ENCODE measurements around the gene PPP1R1B.

Gene PPP1R1B

DNA sequence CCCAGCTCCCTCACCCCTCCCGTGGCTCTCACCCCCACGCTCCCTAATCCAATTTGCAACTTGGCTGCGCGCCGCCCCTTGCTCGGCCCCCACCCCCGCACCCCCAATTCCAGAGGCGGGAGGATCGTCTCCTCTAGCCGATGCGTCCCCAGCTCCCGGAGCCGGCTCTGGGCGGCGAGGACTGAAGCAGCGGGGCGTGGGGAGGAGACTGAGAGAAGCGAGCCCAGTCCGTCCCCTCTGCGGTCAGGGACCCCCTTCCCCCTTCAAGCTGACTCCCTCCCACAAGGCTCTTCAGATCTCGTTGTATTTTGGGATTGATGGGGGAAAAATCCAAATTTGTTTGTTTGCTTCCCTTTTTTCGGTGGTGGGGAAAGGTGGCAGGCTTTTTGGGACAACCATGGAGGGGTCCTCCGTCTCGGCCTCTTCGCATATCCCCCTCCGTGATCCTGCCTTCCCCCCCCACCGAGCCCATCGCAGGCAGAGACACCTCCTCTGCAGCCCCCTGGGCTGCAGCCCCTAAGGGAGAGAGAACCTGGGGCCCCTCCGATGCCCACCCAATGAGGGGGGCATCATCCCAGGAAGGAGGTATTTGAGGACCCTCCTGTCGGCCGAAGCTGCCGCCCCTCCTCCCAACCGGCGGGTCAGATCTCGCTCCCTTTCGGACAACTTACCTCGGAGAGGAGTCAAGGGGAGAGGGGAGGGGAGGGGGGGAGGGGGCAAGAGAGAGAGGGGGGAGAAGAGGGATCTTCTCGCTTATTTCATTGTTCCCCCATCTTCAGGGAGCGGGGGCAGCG is 19.5 kb upstream of the PPP1R1B start:
- H3K27ac ChIP-seq (ENCODE audit: insufficient read depth, low read depth, low read length, poor library complexity, severe bottlenecking): no peak overlapping the region
- H3K27me3 ChIP-seq (ENCODE audit: control insufficient read depth, insufficient read depth, low read length, poor library complexity, severe bottlenecking): peaks cover 100% of the 10 kb centered on the region
- no peaks in the 10 kb centered on the region for H3K9me3 ChIP-seq (ENCODE audit: control insufficient read depth, low read length)
- no peaks in the 10 kb centered on the region for H3K36me3 ChIP-seq (ENCODE audit: control insufficient read depth, insufficient read depth, low read length)
- H3K4me3 ChIP-seq (ENCODE audit: insufficient read depth, low read depth, low read length): peak overlapping the region; percentile 15
- peaks cover 29% of the 10 kb centered on the region for H3K4me1 ChIP-seq (ENCODE audit: control insufficient read depth, insufficient read depth, low read length)
- WGBS, 2 experiments: 0 to 1% methylated on average over 34 to 40 of the region's 40 CpGs

DNA sequence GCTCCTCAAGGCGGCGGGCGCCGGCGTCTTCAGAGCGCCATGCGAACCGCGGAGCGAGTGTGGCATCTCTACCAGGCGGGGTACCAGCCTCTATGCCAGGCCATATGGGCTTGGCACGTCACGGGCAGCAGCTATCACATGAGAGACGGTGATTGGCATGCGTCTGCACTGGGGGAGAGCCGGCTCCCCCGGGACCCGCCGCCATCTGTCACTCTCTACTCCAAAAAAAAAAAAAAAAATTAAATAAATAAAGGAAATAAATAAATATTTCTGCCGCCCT is 19.0 kb upstream of the PPP1R1B start, which contains the start of gene NEUROD2:
NEUROD2 (minus strand) TSS at position 70 of the 280 bp plus-strand sequence. CDS start 1,321 bp downstream, outside the sequence.
- Histone ChIP-seq H3K36me3 (ENCODE audit: control insufficient read depth, insufficient read depth, low read length) (no peaks in the 10 kb centered on the region), H3K27me3 (ENCODE audit: control insufficient read depth, insufficient read depth, low read length, poor library complexity, severe bottlenecking) (peaks cover 98% of the 10 kb centered on the region), H3K27ac (ENCODE audit: insufficient read depth, low read depth, low read length, poor library complexity, severe bottlenecking) (no peak within 1 kb of the TSS), H3K9me3 (ENCODE audit: control insufficient read depth, low read length) (no peaks in the 10 kb centered on the region), H3K4me3 (ENCODE audit: insufficient read depth, low read depth, low read length) (peak within 1 kb of the TSS; percentile 15), H3K4me1 (ENCODE audit: control insufficient read depth, insufficient read depth, low read length) (peaks cover 29% of the 10 kb centered on the region)
- 1 to 4% methylated on average over 16 of the region's 20 CpGs for WGBS, 2 experiments

DNA sequence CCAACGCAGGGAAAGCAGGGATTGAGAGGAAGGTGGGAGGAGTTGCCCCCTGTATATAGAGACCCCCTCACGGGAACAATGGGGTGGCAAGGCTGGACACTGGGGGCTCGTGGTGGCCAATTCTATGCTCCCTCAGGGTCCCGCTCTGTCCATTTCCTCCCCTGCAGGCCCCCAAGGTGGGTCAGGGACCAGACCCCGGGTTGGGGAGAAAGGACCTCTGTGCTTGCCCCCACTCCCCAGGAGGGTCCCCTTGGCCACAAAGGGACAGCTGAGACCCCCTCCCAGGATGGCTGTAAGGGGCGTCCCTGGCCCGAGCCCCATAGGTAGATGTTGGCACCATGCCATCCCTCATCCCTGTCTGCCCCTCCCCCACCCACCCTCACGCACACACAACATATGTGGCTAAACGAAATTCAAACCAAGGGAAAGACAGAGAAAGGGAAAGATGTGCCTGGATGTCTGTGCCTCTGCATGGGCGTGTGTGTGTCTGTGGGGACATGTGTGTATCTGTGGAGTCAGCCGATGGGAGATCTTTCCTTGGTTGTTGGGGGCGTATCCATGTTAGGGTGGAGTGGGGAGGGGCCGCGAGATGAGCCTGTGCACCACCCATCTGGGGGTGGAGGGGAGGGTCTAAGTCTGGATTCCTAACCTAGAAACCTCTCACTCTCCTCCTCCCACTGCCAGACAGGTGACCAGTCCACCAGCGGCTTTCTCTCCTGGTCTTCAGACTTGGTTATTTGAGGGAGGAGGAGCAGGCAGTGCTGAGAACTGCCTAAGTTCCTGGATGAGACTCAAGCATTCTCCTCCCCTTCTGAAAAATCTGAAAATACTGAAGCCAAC is 18.4 kb upstream of the PPP1R1B start:
- Histone ChIP-seq H3K27me3 (ENCODE audit: control insufficient read depth, insufficient read depth, low read length, poor library complexity, severe bottlenecking) (peaks cover 95% of the 10 kb centered on the region), H3K4me1 (ENCODE audit: control insufficient read depth, insufficient read depth, low read length) (peaks cover 29% of the 10 kb centered on the region), H3K36me3 (ENCODE audit: control insufficient read depth, insufficient read depth, low read length) (no peaks in the 10 kb centered on the region), H3K9me3 (ENCODE audit: control insufficient read depth, low read length) (no peaks in the 10 kb centered on the region), H3K27ac (ENCODE audit: insufficient read depth, low read depth, low read length, poor library complexity, severe bottlenecking) (no peak overlapping the region), H3K4me3 (ENCODE audit: insufficient read depth, low read depth, low read length) (no peak overlapping the region)
- WGBS, 2 experiments: 21 to 22% methylated on average over 13 to 14 of the region's 15 CpGs

DNA sequence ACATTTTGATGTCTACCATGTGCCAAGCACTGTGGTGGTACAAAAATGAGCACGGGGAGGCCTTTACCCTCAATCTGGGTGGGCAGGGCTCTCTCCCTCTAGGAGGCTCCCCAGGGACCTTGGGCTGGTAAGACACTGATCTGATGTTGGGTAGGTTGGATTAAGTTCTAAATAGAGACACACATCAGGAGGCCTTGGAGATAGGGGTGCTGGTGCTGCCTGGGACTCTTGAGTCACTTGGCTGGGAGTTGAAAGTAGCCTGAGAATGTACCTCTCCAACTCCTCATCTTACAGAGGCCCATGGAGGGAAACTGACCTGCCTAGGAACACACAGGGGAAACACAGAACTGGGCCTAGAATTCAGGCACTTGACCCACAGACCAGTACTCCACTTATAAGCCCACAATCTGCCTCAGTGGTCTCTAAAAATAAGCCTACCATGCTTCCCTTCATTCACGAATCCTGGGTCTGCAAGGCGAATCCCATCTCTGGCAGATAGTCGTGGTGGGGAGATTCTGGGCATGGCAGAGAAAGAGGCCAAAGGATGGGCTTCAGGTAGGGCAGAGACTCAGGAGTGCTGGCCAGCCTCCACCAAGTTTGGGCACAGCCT is 17.2 kb upstream of the PPP1R1B start:
- H3K27me3 ChIP-seq (ENCODE audit: control insufficient read depth, insufficient read depth, low read length, poor library complexity, severe bottlenecking): peaks cover 87% of the 10 kb centered on the region
- H3K9me3 ChIP-seq (ENCODE audit: control insufficient read depth, low read length): no peaks in the 10 kb centered on the region
- H3K27ac ChIP-seq (ENCODE audit: insufficient read depth, low read depth, low read length, poor library complexity, severe bottlenecking): no peak overlapping the region
- no peaks in the 10 kb centered on the region for H3K36me3 ChIP-seq (ENCODE audit: control insufficient read depth, insufficient read depth, low read length)
- H3K4me3 ChIP-seq (ENCODE audit: insufficient read depth, low read depth, low read length): no peak overlapping the region
- 83 to 90% methylated on average over 4 of the region's 4 CpGs for WGBS, 2 experiments
- H3K4me1 ChIP-seq (ENCODE audit: control insufficient read depth, insufficient read depth, low read length): peaks cover 26% of the 10 kb centered on the region

DNA sequence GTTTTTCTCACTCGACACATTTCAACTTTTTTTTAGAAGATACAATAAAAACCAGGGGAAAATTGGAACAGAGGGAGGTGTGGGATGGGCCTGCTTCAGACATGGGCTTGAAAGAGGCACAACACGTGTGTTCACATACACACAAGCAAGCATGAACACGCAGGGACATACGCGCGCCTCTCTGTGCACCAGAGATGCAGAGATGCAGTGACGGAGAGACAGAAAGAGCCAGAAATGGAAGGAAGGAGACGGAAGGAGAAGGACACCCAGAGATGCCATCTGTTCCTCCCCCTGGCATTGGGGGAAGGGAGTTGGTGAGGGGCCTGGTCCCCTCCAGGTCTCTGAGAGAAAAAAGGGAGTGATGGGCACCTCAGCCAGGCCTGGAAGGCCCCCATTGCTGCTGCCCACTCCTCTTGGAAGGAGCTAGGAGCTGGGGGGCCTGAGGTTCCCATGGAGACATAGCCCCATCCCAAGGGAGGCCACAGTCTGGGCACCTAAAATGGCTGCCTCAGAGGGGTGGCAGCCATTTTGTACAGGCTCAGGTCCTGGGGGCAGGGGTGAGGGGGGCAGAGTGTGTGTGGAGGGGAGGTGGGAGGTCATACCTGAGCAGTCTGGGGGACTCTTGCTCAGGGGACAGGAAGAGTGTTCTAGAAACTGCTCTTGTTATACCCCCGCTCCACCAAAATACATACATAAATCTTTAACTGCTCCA is 15.2 kb upstream of the PPP1R1B start:
- WGBS, 2 experiments: 91 to 93% methylated on average over 9 of the region's 9 CpGs
- H3K4me1 ChIP-seq (ENCODE audit: control insufficient read depth, insufficient read depth, low read length): peaks cover 10% of the 10 kb centered on the region
- H3K9me3 ChIP-seq (ENCODE audit: control insufficient read depth, low read length): no peaks in the 10 kb centered on the region
- no peak overlapping the region for H3K4me3 ChIP-seq (ENCODE audit: insufficient read depth, low read depth, low read length)
- peaks cover 87% of the 10 kb centered on the region for H3K27me3 ChIP-seq (ENCODE audit: control insufficient read depth, insufficient read depth, low read length, poor library complexity, severe bottlenecking)
- H3K36me3 ChIP-seq (ENCODE audit: control insufficient read depth, insufficient read depth, low read length): no peaks in the 10 kb centered on the region
- no peak overlapping the region for H3K27ac ChIP-seq (ENCODE audit: insufficient read depth, low read depth, low read length, poor library complexity, severe bottlenecking)

DNA sequence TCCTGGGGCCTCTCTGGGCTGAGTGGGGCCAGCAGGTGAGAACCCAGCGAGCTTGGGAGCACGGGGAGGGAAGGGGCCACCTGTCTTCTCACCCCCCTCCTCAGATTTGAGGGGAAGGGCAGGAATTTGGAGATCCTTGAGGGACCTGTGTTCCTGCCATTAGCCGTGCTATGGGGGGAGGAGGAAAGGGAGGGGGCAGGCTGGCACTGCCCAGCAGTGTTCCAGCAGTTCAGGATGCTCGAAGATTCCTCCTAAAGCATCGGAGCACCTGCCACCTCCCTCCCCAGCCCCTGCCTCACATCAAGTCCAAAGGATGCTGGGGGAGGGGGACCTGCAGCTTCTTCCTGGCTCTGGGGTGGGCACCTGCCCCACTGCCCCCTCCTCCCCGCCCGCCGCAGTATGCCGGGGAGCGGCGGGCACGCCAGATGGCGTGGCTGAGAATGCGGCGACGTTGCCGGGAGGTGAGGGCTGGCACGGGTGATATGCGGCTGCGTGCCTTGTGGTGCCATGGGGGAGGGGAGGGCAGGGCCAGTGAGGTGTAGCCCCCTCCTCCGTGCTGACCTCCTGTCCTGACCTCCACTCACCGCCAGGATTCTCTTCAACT is 14.4 kb upstream of the PPP1R1B start:
- 79 to 86% methylated on average over 22 of the region's 22 CpGs for WGBS, 2 experiments
- no peak overlapping the region for H3K4me3 ChIP-seq (ENCODE audit: insufficient read depth, low read depth, low read length)
- peaks cover 1% of the 10 kb centered on the region for H3K4me1 ChIP-seq (ENCODE audit: control insufficient read depth, insufficient read depth, low read length)
- no peaks in the 10 kb centered on the region for H3K9me3 ChIP-seq (ENCODE audit: control insufficient read depth, low read length)
- peaks cover 87% of the 10 kb centered on the region for H3K27me3 ChIP-seq (ENCODE audit: control insufficient read depth, insufficient read depth, low read length, poor library complexity, severe bottlenecking)
- H3K27ac ChIP-seq (ENCODE audit: insufficient read depth, low read depth, low read length, poor library complexity, severe bottlenecking): no peak overlapping the region
- no peaks in the 10 kb centered on the region for H3K36me3 ChIP-seq (ENCODE audit: control insufficient read depth, insufficient read depth, low read length)

DNA sequence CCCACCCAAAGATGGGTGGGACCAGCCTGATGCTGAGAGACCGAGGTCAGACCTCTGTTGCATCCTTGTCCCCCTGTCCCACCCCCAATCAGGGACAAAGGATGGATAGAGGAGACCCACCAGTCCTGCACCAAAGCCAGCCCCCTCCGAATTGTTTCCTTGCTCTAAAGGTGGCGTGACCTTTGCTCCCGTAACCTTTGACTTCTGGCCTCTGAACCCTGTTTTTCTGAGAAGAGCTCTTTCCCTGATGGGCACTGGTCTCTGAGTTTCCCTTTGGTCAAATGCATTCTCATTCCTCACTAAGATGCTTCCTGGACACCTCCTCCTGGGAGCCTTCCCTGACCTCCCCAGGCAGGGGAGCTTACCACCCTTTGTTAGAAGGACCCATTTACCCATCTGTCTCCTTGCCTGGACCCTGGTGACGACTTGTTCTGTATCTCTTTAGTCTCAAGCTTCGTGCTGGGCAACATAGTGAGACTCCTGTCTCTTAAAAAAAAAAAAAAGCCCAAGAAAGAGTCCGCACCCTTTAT is 13.8 kb upstream of the PPP1R1B start:
- Histone ChIP-seq H3K4me1 (ENCODE audit: control insufficient read depth, insufficient read depth, low read length) (no peaks in the 10 kb centered on the region), H3K27me3 (ENCODE audit: control insufficient read depth, insufficient read depth, low read length, poor library complexity, severe bottlenecking) (peaks cover 87% of the 10 kb centered on the region)
- 79 to 80% methylated on average over 7 of the region's 7 CpGs for WGBS, 2 experiments

DNA sequence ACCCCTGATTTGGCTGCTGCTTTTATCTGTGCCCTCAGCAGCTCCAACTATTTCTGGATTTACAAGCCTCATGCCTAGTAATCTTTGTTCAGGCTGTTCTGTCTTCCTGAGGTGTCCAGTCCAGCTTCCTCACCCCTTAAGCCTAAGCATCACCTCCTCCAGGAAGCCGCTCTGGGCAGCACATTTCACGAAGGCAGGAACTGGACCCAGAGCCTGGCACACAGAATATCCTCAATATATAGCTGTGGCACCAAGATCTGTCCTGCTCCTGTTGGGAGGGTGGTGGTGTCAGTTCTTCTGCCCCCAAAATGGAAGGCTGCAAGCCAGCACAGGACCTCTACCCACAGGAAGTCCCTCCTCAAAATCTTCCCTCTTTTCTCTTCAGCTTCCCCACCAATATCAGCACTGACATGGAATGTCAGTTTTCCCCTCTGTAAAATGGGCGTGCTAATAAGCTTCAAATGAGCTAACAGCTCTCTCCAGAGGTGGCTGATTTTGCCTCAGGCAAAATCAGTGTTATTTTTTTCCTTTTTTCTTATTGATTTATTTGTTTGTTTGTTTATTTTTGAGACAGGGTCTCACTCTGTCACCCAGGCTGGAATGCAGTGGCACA is 12.1 kb upstream of the PPP1R1B start:
- WGBS, 2 experiments: 84 to 90% methylated on average over 3 of the region's 3 CpGs
- H3K4me3 ChIP-seq (ENCODE audit: insufficient read depth, low read depth, low read length): no peak overlapping the region
- H3K27ac ChIP-seq (ENCODE audit: insufficient read depth, low read depth, low read length, poor library complexity, severe bottlenecking): no peak overlapping the region
- H3K4me1 ChIP-seq (ENCODE audit: control insufficient read depth, insufficient read depth, low read length): no peaks in the 10 kb centered on the region
- no peaks in the 10 kb centered on the region for H3K9me3 ChIP-seq (ENCODE audit: control insufficient read depth, low read length)
- peaks cover 87% of the 10 kb centered on the region for H3K27me3 ChIP-seq (ENCODE audit: control insufficient read depth, insufficient read depth, low read length, poor library complexity, severe bottlenecking)
- H3K36me3 ChIP-seq (ENCODE audit: control insufficient read depth, insufficient read depth, low read length): no peaks in the 10 kb centered on the region

More for the DNA sequence above, 13.8 kb upstream of the PPP1R1B start:
- H3K4me3 ChIP-seq (ENCODE audit: insufficient read depth, low read depth, low read length): no peak overlapping the region
- no peaks in the 10 kb centered on the region for H3K36me3 ChIP-seq (ENCODE audit: control insufficient read depth, insufficient read depth, low read length)
- no peaks in the 10 kb centered on the region for H3K9me3 ChIP-seq (ENCODE audit: control insufficient read depth, low read length)
- H3K27ac ChIP-seq (ENCODE audit: insufficient read depth, low read depth, low read length, poor library complexity, severe bottlenecking): no peak overlapping the region

DNA sequence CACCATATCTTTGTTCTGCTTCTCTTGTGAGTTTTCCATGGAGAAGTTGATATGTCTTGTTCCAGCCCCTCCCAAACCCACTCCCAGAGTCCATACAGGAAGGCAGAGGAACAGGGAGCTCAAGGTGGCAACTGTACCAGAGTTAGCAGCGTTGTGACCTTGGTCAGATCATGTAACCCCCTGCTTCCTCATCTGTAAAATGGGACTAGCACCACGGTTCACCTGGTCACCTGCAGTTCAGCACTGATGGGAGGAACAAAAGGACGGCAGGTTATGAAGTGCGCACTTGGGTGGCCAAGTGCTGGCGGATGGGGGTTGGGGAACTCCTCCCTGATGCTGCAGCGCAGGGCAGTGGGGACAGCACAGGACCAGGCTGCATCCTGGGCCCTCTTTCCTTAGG is 11.3 kb upstream of the PPP1R1B start:
- Histone ChIP-seq H3K4me1 (ENCODE audit: control insufficient read depth, insufficient read depth, low read length) (no peaks in the 10 kb centered on the region), H3K27me3 (ENCODE audit: control insufficient read depth, insufficient read depth, low read length, poor library complexity, severe bottlenecking) (peaks cover 86% of the 10 kb centered on the region), H3K9me3 (ENCODE audit: control insufficient read depth, low read length) (no peaks in the 10 kb centered on the region), H3K36me3 (ENCODE audit: control insufficient read depth, insufficient read depth, low read length) (no peaks in the 10 kb centered on the region), H3K27ac (ENCODE audit: insufficient read depth, low read depth, low read length, poor library complexity, severe bottlenecking) (no peak overlapping the region), H3K4me3 (ENCODE audit: insufficient read depth, low read depth, low read length) (no peak overlapping the region)
- WGBS, 2 experiments: 62 to 63% methylated on average over 6 of the region's 6 CpGs
